Keratinocyte (primary cell): ENCODE measurements around the gene CCSER1. TPM values are rescaled to one million over a fixed set of nuclear protein-coding genes. Genes with fewer than 3 reads are reported as not detected.

Experiments used
- DNase-seq: peaks from one replicate; pipeline ENCODE4 v3.0.0-alpha.2; 2011; ENCODE audit warnings: low read depth, missing footprints, low spot score
- FAIRE-seq: peaks from 2 replicates; lab custom pipeline; 2011; peaks lifted over from hg19 to GRCh38; lab: Jason Lieb, UNC
- H2AFZ ChIP-seq: 2 replicates; pipeline ENCODE4 v1.6.0; 2012; ENCODE audit warnings: low read length, control low read depth, inconsistent platforms; ENCODE audit not compliant: control insufficient read depth
- H3K27ac ChIP-seq: 2 replicates; pipeline ENCODE4 v1.5.1; 2011; ENCODE audit warnings: low read length; ENCODE audit not compliant: control insufficient read depth, insufficient read depth
- H3K27me3 ChIP-seq: 3 replicates; pipeline ENCODE4 v1.6.0; 2011; ENCODE audit warnings: low read length; ENCODE audit not compliant: control insufficient read depth, insufficient read depth; ENCODE audit errors: extremely low read depth
- H3K36me3 ChIP-seq, 2 experiments: 2 replicates in 1 of 2; 3 replicates in 1 of 2; pipeline ENCODE4 v1.5.1; 2011; ENCODE audit warnings: low read length in 2 of 2, mild to moderate bottlenecking in 1 of 2; ENCODE audit not compliant: control insufficient read depth in 2 of 2, insufficient read depth in 2 of 2; ENCODE audit errors: extremely low read depth in 1 of 2
- H3K4me1 ChIP-seq: 3 replicates; pipeline ENCODE4 v1.5.1; 2011; ENCODE audit warnings: low read length; ENCODE audit not compliant: control insufficient read depth, insufficient read depth; ENCODE audit errors: extremely low read depth
- H3K4me2 ChIP-seq: 3 replicates; pipeline ENCODE4 v1.6.0; 2011; ENCODE audit warnings: low read depth, low read length; ENCODE audit not compliant: control insufficient read depth, insufficient read depth; ENCODE audit errors: extremely low read depth
- H3K4me3 ChIP-seq, 3 experiments: fragments of 200-600 bp in 1 of 3; sonication (generic) in 1 of 3; 2 replicates in 2 of 3; 3 replicates in 1 of 3; pipeline ENCODE4 v1.5.1; 2011 to 2016; ENCODE audit warnings: low read length in 3 of 3, mild to moderate bottlenecking in 3 of 3, control low read depth in 2 of 3, inconsistent platforms in 1 of 3, low read depth in 1 of 3, mixed read lengths in 1 of 3, mixed run types in 1 of 3, moderate library complexity in 1 of 3; ENCODE audit not compliant: control insufficient read depth in 2 of 3, insufficient read depth in 2 of 3; ENCODE audit errors: extremely low read depth in 1 of 3
- H3K79me2 ChIP-seq: 2 replicates; pipeline ENCODE4 v1.6.0; 2012; ENCODE audit warnings: low read length; ENCODE audit not compliant: control insufficient read depth, insufficient read depth
- H3K9ac ChIP-seq: 3 replicates; pipeline ENCODE4 v1.6.0; 2011; ENCODE audit warnings: low read length; ENCODE audit not compliant: control insufficient read depth, insufficient read depth; ENCODE audit errors: extremely low read depth
- H3K9me1 ChIP-seq: 3 replicates; pipeline ENCODE4 v1.6.0; 2011; ENCODE audit warnings: low read length; ENCODE audit not compliant: control insufficient read depth, insufficient read depth; ENCODE audit errors: extremely low read depth
- H3K9me3 ChIP-seq: 2 replicates; pipeline ENCODE4 v1.5.1; 2012; ENCODE audit warnings: low read depth, low read length; ENCODE audit not compliant: control insufficient read depth
- H4K20me1 ChIP-seq: 3 replicates; pipeline ENCODE4 v1.6.0; 2011; ENCODE audit warnings: low read length; ENCODE audit not compliant: control insufficient read depth, insufficient read depth; ENCODE audit errors: extremely low read depth
- CTCF ChIP-seq, 3 experiments: IDR thresholded peaks in 1 of 3; conservative IDR thresholded peaks in 1 of 3; optimal IDR thresholded peaks in 1 of 3; 2 replicates in 2 of 3; 3 replicates in 1 of 3; pipeline versions ENCODE3 to v1.5.1; 2011; ENCODE audit warnings: low read length in 3 of 3, mild to moderate bottlenecking in 3 of 3, moderate library complexity in 2 of 3, control low read depth in 1 of 3, inconsistent platforms in 1 of 3; ENCODE audit not compliant: insufficient read depth in 2 of 3; ENCODE audit errors: extremely low read depth in 1 of 3
- EZH2 ChIP-seq: IDR thresholded peaks from one replicate; pipeline ENCODE4 v1.6.1; 2012; ENCODE audit warnings: inconsistent platforms, mild to moderate bottlenecking, low read length, moderate library complexity
- dilution Hi-C: fragments of 300-500 bp; cut with MboI; formaldehyde crosslinking; loops from one replicate; pipeline ENCODE4 v1.7.0; 2020; ENCODE audit warnings: low sequenced_read_pairs; ENCODE audit not compliant: extremely low pct_ligation_motif_present
- polyA plus RNA-seq, 5 experiments: library from polyadenylated mRNA; depleted of rRNA in 3 of 5; stranded (reverse) in 3 of 5; stranded (forward) in 1 of 5; unstranded in 1 of 5; fragments of >200 nt; gene quantifications; 1 replicate in 1 of 5; 2 replicates in 3 of 5; 3 replicates in 1 of 5; pipeline versions ENCODE4 v1.2.1 to v1.2.3, GENCODE V29; 2011 to 2012; ENCODE audit warnings: missing spikeins in 2 of 5, low read depth in 1 of 5, low replicate concordance in 1 of 5

The CCSER1 gene
- polyA plus RNA-seq, 1 donor (not counting 4 experiments of a cell fraction or from before 2014, with no cell fraction given): 1.2 TPM

DNA sequence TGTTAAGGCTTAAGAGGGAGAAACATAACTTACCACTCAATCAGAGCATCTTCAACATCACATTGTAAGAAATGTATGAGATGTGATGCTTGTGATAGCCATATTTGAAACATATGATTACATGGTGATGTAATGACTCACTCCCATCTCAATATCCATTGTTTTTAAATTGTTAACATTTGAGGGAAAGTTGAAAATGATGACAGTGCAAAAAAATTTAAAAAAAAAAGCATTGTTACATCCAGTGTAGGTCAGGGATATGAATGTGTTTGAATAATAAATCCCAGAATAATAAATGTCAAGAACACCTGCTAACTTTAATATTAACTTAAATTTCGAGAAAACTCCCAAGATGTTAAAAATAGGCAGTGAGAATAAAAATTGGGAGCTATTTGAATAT is 6.4 kb upstream of the CCSER1 start:
- H3K4me2 ChIP-seq: no peak overlapping the region
- no peak overlapping the region for H2AFZ ChIP-seq
- TF ChIP-seq CTCF (optimal IDR thresholded peaks at IDR 0.05 in 1 of 3, IDR thresholded peaks at IDR 0.05 in 1 of 3, conservative IDR thresholded peaks at IDR 0.05 in 1 of 3; ENCODE audit: extremely low read depth in 1 of 3, insufficient read depth in 2 of 3, low read length in 3 of 3) (no peak), EZH2 (no peak)
- no peaks in the 10 kb centered on the region for H3K9me3 ChIP-seq
- H4K20me1 ChIP-seq: no peaks in the 10 kb centered on the region
- H3K9me1 ChIP-seq: no peaks in the 10 kb centered on the region
- H3K79me2 ChIP-seq: no peaks in the 10 kb centered on the region
- H3K27ac ChIP-seq: no peak overlapping the region
- H3K36me3 ChIP-seq: no peaks in the 10 kb centered on the region
- dilution Hi-C loops: no loop called here
- H3K9ac ChIP-seq: no peak overlapping the region
- H3K27me3 ChIP-seq: no peaks in the 10 kb centered on the region
- FAIRE-seq: no peak
- H3K4me1 ChIP-seq: peaks cover 3% of the 10 kb centered on the region
- no peak for DNase-seq
- no peak overlapping the region for H3K4me3 ChIP-seq

- Histone ChIP-seq H4K20me1 (no peaks in the 10 kb centered on the region), H3K4me1 (peaks cover 3% of the 10 kb centered on the region), H3K4me2 (no peak overlapping the region), H3K9ac (no peak overlapping the region), H3K79me2 (no peaks in the 10 kb centered on the region), H3K27ac (no peak overlapping the region), H2AFZ (no peak overlapping the region), H3K36me3 (no peaks in the 10 kb centered on the region), H3K9me1 (no peaks in the 10 kb centered on the region), H3K27me3 (no peaks in the 10 kb centered on the region), H3K4me3 (no peak overlapping the region), H3K9me3 (no peaks in the 10 kb centered on the region)
- dilution Hi-C loops: no loop called here
- FAIRE-seq (no peak), DNase-seq (no peak)
- no peak for TF ChIP-seq CTCF (optimal IDR thresholded peaks at IDR 0.05 in 1 of 3, IDR thresholded peaks at IDR 0.05 in 1 of 3, conservative IDR thresholded peaks at IDR 0.05 in 1 of 3; ENCODE audit: extremely low read depth in 1 of 3, insufficient read depth in 2 of 3, low read length in 3 of 3)
- TF ChIP-seq EZH2: no peak
Measured at GRCh38 chr4:90121676-90122354, 5.4 kb upstream of the CCSER1 start.
